K562 (cell line): ENCODE measurements around the gene SIX3. TPM values are rescaled to one million over a fixed set of nuclear protein-coding genes. Genes with fewer than 3 reads are reported as not detected.

Experiments used
- ATAC-seq: fragments of 200-7000 bp; cut with Tn5 transposase; 3 replicates; pipeline ENCODE4 v1.9.1; 2020; ENCODE audit warnings: moderate library complexity
- BruUV-seq: library from RNA; stranded (reverse); fragments of 400-500 nt; replicated peaks from 2 replicates; lab custom pipeline; 2021; lab: Mats Ljungman, UMichigan
- CTCF ChIA-PET: fragments of 300-600 bp; formaldehyde crosslinking; extraction: SDS; loops from one replicate; lab custom pipeline; 2021; ENCODE audit warnings: low intra/inter-chr PET ratio; lab: Yijun Ruan, JAX
- POLR2A ChIA-PET: fragments of 300-600, 350-650 bp; sonication (Branson Sonifier 250); formaldehyde crosslinking; extraction: SDS; loops from one replicate; lab custom pipeline; 2021; ENCODE audit warnings: antibody characterized with exemption, inconsistent platforms; lab: Yijun Ruan, JAX
- DNase-seq, 4 experiments: peaks; one replicate each; pipeline versions ENCODE4 v3.0.0 to v3.0.0-alpha.2; 2011 to 2018; ENCODE audit warnings: low spot score in 3 of 4, mixed read lengths in 3 of 4; ENCODE audit errors: extremely low read depth in 1 of 4
- FAIRE-seq: peaks from 2 replicates; lab custom pipeline; 2011; peaks lifted over from hg19 to GRCh38; lab: Jason Lieb, UNC
- H2AFZ ChIP-seq: 2 replicates; pipeline ENCODE4 v1.6.0; 2011; ENCODE audit warnings: low read depth, low read length, control low read depth, inconsistent platforms
- H3K27ac ChIP-seq: fragments of 200-600 bp; 3 replicates; pipeline ENCODE4 v1.8.0; 2011; ENCODE audit warnings: low read depth, mild to moderate bottlenecking, control low read depth, inconsistent platforms, low read length, moderate library complexity, mixed read lengths; ENCODE audit errors: extremely low read depth
- H3K27me3 ChIP-seq, 2 experiments: fragments of 300-600 bp in 1 of 2; 2 replicates in 1 of 2; 3 replicates in 1 of 2; pipeline versions ENCODE4 v1.6.0 to v1.8.0; 2011; ENCODE audit warnings: inconsistent platforms in 2 of 2, low read length in 2 of 2, mild to moderate bottlenecking in 1 of 2, mixed read lengths in 1 of 2, moderate library complexity in 1 of 2; ENCODE audit not compliant: control insufficient read depth in 2 of 2, insufficient read depth in 2 of 2
- H3K36me3 ChIP-seq: fragments of 300-600 bp; 3 replicates; pipeline ENCODE4 v1.8.0; 2011; ENCODE audit warnings: mild to moderate bottlenecking, low read length, inconsistent platforms; ENCODE audit not compliant: control insufficient read depth, insufficient read depth
- H3K4me1 ChIP-seq, 2 experiments: fragments of 200-600 bp in 1 of 2; replicated peaks in 1 of 2; 2 replicates in 1 of 2; 3 replicates in 1 of 2; pipeline versions ENCODE4 v1.5.1 to v1.8.0; 2011; ENCODE audit warnings: inconsistent platforms in 2 of 2, low read length in 2 of 2, mild to moderate bottlenecking in 1 of 2, mixed read lengths in 1 of 2, moderate library complexity in 1 of 2; ENCODE audit not compliant: control insufficient read depth in 2 of 2, insufficient read depth in 2 of 2
- H3K4me2 ChIP-seq: 2 replicates; pipeline ENCODE4 v1.6.1; 2011; ENCODE audit warnings: low read length, control low read depth, inconsistent platforms, mixed read lengths; ENCODE audit not compliant: insufficient read depth
- H3K4me3 ChIP-seq: fragments of 200-600 bp; sonication (generic), shearing (Covaris generic); 2 replicates; pipeline ENCODE4 v1.5.1; 2016; ENCODE audit warnings: control low read depth, inconsistent platforms
- H3K79me2 ChIP-seq: fragments of 200-600 bp; 3 replicates; pipeline ENCODE4 v1.8.0; 2011; ENCODE audit warnings: low read length, inconsistent platforms; ENCODE audit not compliant: control insufficient read depth, insufficient read depth
- H3K9ac ChIP-seq, 2 experiments: 2 replicates each; pipeline versions ENCODE4 v1.6.0 to v1.6.1; 2011; ENCODE audit warnings: low read depth in 2 of 2, low read length in 2 of 2, control low read depth in 1 of 2, inconsistent platforms in 1 of 2, mild to moderate bottlenecking in 1 of 2, mixed read lengths in 1 of 2; ENCODE audit not compliant: insufficient read depth in 1 of 2
- H3K9me1 ChIP-seq: one replicate; pipeline ENCODE4 v1.6.0; 2011; ENCODE audit warnings: inconsistent platforms, mild to moderate bottlenecking, low read length, moderate library complexity; ENCODE audit not compliant: control insufficient read depth, insufficient read depth
- H3K9me3 ChIP-seq: replicated peaks from 2 replicates; pipeline ENCODE4 v1.5.1; 2011; ENCODE audit warnings: low read depth, low read length, inconsistent platforms; ENCODE audit not compliant: control insufficient read depth, insufficient read depth
- H4K20me1 ChIP-seq: replicated peaks from 2 replicates; pipeline ENCODE4 v1.6.1; 2011; ENCODE audit warnings: low read length, inconsistent platforms, mixed read lengths; ENCODE audit not compliant: control insufficient read depth, insufficient read depth
- E2F6 ChIP-seq, 2 experiments: IDR thresholded peaks; 2 replicates each; pipeline ENCODE4 v1.6.1; 2011; ENCODE audit warnings: borderline replicate concordance in 1 of 2, control low read depth in 1 of 2, low read depth in 1 of 2, low read length in 1 of 2, mild to moderate bottlenecking in 1 of 2, mixed read lengths in 1 of 2, moderate library complexity in 1 of 2; ENCODE audit not compliant: insufficient read depth in 1 of 2, insufficient read length in 1 of 2, poor library complexity in 1 of 2, severe bottlenecking in 1 of 2; ENCODE audit errors: extremely low read depth in 1 of 2
- STAT5A ChIP-seq: IDR thresholded peaks from 2 replicates; pipeline ENCODE4 v1.6.1; 2012; ENCODE audit warnings: low read length, inconsistent platforms, borderline replicate concordance
- TGIF2 ChIP-seq: sonication (generic); formaldehyde crosslinking; IDR thresholded peaks from 2 replicates; pipeline ENCODE4 v1.8.1; 2022; ENCODE audit warnings: mild to moderate bottlenecking, missing genetic modification reagents, moderate library complexity
- WGBS: fragments of 100-300 bp; shearing (Covaris generic); methylation state at CpG from one replicate; pipeline ENCODE4 v1.1.6; 2016; ENCODE audit warnings: low coverage, mixed read lengths; ENCODE audit not compliant: insufficient coverage; ENCODE audit errors: missing lambda C conversion rate; 5-methylcytosine and 5-hydroxymethylcytosine counted together
- in situ Hi-C: fragments of 300-500 bp; cut with MboI; formaldehyde crosslinking; loops from 4 replicates; pipeline ENCODE4 v1.15.0; 2018; ENCODE audit warnings: inconsistent platforms, mixed read lengths
- intact Hi-C: fragments of 100-400 bp; cut with micrococcal nuclease; formaldehyde crosslinking; loops from 2 replicates; pipeline ENCODE4 v1.14.2; 2022
- polyA plus RNA-seq, 8 experiments: library from polyadenylated mRNA; depleted of rRNA in 4 of 8; stranded (reverse) in 5 of 8; unstranded in 3 of 8; fragments of >200 nt; fragmentation: Nextera tagmentation in 2 of 8; fragmentation: Illumina TruSeq in 1 of 8; extraction: Ambion mirVana in 2 of 8; extraction: Trizol in 1 of 8; gene quantifications; 2 replicates each; pipeline versions ENCODE4 v1.2.1 to v1.2.3, GENCODE V29; 2011 to 2014; ENCODE audit warnings: inconsistent platforms in 1 of 8, missing spikeins in 1 of 8
- total RNA-seq, 7 experiments: library from RNA; depleted of rRNA in 6 of 7; stranded (reverse); fragments of >200 nt in 6 of 7; fragmentation: Illumina TruSeq in 2 of 7; extraction: Trizol in 2 of 7; gene quantifications; 2 replicates each; pipeline versions ENCODE4 v1.2.1 to v1.2.3, GENCODE V29; 2011 to 2021; ENCODE audit warnings: low replicate concordance in 1 of 7

SIX3 gene
- total and polyA plus RNA-seq, 9 of the 15 experiments (the other 6 are each of a cell fraction or from before 2014, with no cell fraction given): not detected

GRCh38 chr2:44954447-44954888, 13.0 kb downstream of the SIX3 start:
- Histone ChIP-seq H2AFZ (no peak overlapping the region), H3K27ac (no peak overlapping the region), H3K4me3 (no peak overlapping the region), H3K4me2 (no peak overlapping the region), H3K4me1 (peaks cover 0 to 29% of the 10 kb centered on the region in 2 experiments; a peak in 3 of 5 replicates), H4K20me1 (peaks cover 11% of the 10 kb centered on the region), H3K36me3 (no peaks in the 10 kb centered on the region), H3K9me1 (no peaks in the 10 kb centered on the region), H3K9me3 (no peaks in the 10 kb centered on the region), H3K9ac (no peak overlapping the region), H3K27me3 (peaks cover 21 to 76% of the 10 kb centered on the region in 2 experiments; a peak in 4 of 5 replicates), H3K79me2 (no peaks in the 10 kb centered on the region)
- intact Hi-C loops (loop anchor here (2.0 kb wide), 1 partner anchor 910 kb away; no protein-coding TSS in a partner anchor), in situ Hi-C loops (no loop called here)
- ChIA-PET CTCF (interaction anchor here (1.3 to 2.4 kb wide), 2 partner anchors 475 to 562 kb away, joined by 3 to 24 read pairs; no protein-coding TSS in a partner anchor), POLR2A (interaction anchor here (0.6 kb wide), 2 partner anchors 150 to 283 kb away, joined by 3 read pairs; no protein-coding TSS in a partner anchor)
- ATAC-seq: no peak
- DNase-seq: no peak
- no peak for TF ChIP-seq STAT5A
- no peak for TF ChIP-seq TGIF2 (CRISPR knock-in tag)
- no peak for TF ChIP-seq E2F6 (IDR thresholded peaks at IDR 0.05; ENCODE audit: borderline replicate concordance in 1 of 2, extremely low read depth in 1 of 2, insufficient read depth in 1 of 2, insufficient read length in 1 of 2, low read depth in 1 of 2, low read length in 1 of 2, poor library complexity in 1 of 2, severe bottlenecking in 1 of 2)
- no peak for FAIRE-seq
- no TSS peak for BruUV-seq
- 31% methylated on average over 21 of the region's 25 CpGs for WGBS
